Endothelial cell of umbilical vein (primary cell): ENCODE data around the gene CEMP1.

Source experiments
- CTCF ChIP-seq, 2 donors: IDR thresholded peaks; 1 replicate in 1 of 2; 2 replicates in 1 of 2; pipeline ENCODE4 v1.5.1; 2011; ENCODE audit warnings: low read length in 2 of 2, mild to moderate bottlenecking in 2 of 2, moderate library complexity in 2 of 2, control low read depth in 1 of 2, inconsistent platforms in 1 of 2, low read depth in 1 of 2; ENCODE audit not compliant: insufficient read depth in 1 of 2; ENCODE audit errors: extremely low read depth in 1 of 2
- EZH2 ChIP-seq: IDR thresholded peaks from 2 replicates; pipeline ENCODE4 v1.6.1; 2012; ENCODE audit warnings: borderline replicate concordance, low read depth, mild to moderate bottlenecking, moderate library complexity, low read length, inconsistent platforms; ENCODE audit not compliant: severe bottlenecking
- GATA2 ChIP-seq: IDR thresholded peaks from 2 replicates; pipeline ENCODE4 v1.7.0; 2011; ENCODE audit warnings: low read depth, mild to moderate bottlenecking, moderate library complexity, mixed read lengths, low read length; ENCODE audit not compliant: insufficient read length, insufficient read depth
- JUN ChIP-seq: IDR thresholded peaks from 2 replicates; pipeline ENCODE4 v1.6.1; 2011; ENCODE audit warnings: borderline replicate concordance, low read depth; ENCODE audit not compliant: insufficient read length, insufficient read depth
- MAX ChIP-seq: IDR thresholded peaks from 2 replicates; pipeline ENCODE4 v1.6.1; 2011; ENCODE audit not compliant: insufficient read depth, insufficient read length
- POLR2A ChIP-seq: IDR thresholded peaks from 2 replicates; pipeline ENCODE4 v1.6.1; 2012; ENCODE audit warnings: low read depth, mild to moderate bottlenecking, control low read depth, low read length
- POLR2AphosphoS5 ChIP-seq: IDR thresholded peaks from 2 replicates; pipeline ENCODE4 v1.6.1; 2012; ENCODE audit warnings: low read depth, mild to moderate bottlenecking, control low read depth, low read length, moderate library complexity; ENCODE audit not compliant: insufficient read depth

- no peak for TF ChIP-seq POLR2A
- TF ChIP-seq CTCF (IDR thresholded peaks at IDR 0.05; ENCODE audit: extremely low read depth in 1 of 2, insufficient read depth in 1 of 2, low read depth in 1 of 2, low read length in 2 of 2): no peak
- TF ChIP-seq POLR2AphosphoS5: no peak
- no peak for TF ChIP-seq EZH2
- TF ChIP-seq GATA2: no peak
- TF ChIP-seq MAX: no peak
- TF ChIP-seq JUN: no peak
Observed at GRCh38 chr16:2529061-2529931, 1.9 kb downstream of the CEMP1 start.
